OCI-LY7 (cell line): ENCODE measurements around the gene NOVA2. TPM values are rescaled to one million over a fixed set of nuclear protein-coding genes. Genes with fewer than 3 reads are reported as not detected.

Experiments
- BruUV-seq: library from RNA; stranded (reverse); fragments of 400-500 nt; replicated peaks from 2 replicates; lab custom pipeline; 2021; lab: Mats Ljungman, UMichigan
- CTCF ChIA-PET: fragments of 300-600 bp; sonication (Branson Sonifier 250); formaldehyde crosslinking; loops from one replicate; lab custom pipeline; 2022; ENCODE audit warnings: antibody characterized with exemption; ENCODE audit not compliant: unreplicated experiment; lab: Charles Lee
- POLR2A ChIA-PET: fragments of 300-600 bp; sonication (Branson Sonifier 250); formaldehyde crosslinking; loops from one replicate; lab custom pipeline; 2022; ENCODE audit warnings: antibody characterized with exemption; lab: Charles Lee
- DNase-seq: peaks from one replicate; pipeline ENCODE4 v3.0.0-alpha.2; 2015; ENCODE audit warnings: low spot score
- H2AFZ ChIP-seq: fragments of 200-600 bp; sonication (generic), shearing (Covaris generic); 2 replicates; pipeline ENCODE4 v1.6.1; 2014; ENCODE audit warnings: mild to moderate bottlenecking, antibody characterized with exemption, low read length, moderate library complexity
- H3K27ac ChIP-seq: fragments of 200-600 bp; sonication (generic); 2 replicates; pipeline ENCODE4 v1.5.1; 2014; ENCODE audit warnings: mixed run types, low read depth, mild to moderate bottlenecking, moderate library complexity, low read length, inconsistent platforms; ENCODE audit not compliant: poor library complexity, severe bottlenecking
- H3K36me3 ChIP-seq: fragments of 200-600 bp; sonication (generic); 2 replicates; pipeline ENCODE4 v1.6.1; 2014; ENCODE audit warnings: mild to moderate bottlenecking, antibody characterized with exemption, low read length, moderate library complexity, mixed read lengths; ENCODE audit not compliant: insufficient read depth
- H3K4me1 ChIP-seq: fragments of 200-600 bp; sonication (generic); 2 replicates; pipeline ENCODE4 v1.5.1; 2014; ENCODE audit warnings: mild to moderate bottlenecking, low read length; ENCODE audit not compliant: insufficient read depth, poor library complexity, severe bottlenecking
- H3K4me2 ChIP-seq: fragments of 200-600 bp; sonication (generic); 2 replicates; pipeline ENCODE4 v1.6.1; 2014; ENCODE audit warnings: mild to moderate bottlenecking, low read length
- H3K4me3 ChIP-seq: fragments of 200-600 bp; sonication (generic); 2 replicates; pipeline ENCODE4 v1.5.1; 2014; ENCODE audit warnings: mild to moderate bottlenecking, low read depth, low read length; ENCODE audit not compliant: poor library complexity, severe bottlenecking
- H3K79me2 ChIP-seq: fragments of 200-600 bp; sonication (generic); 2 replicates; pipeline ENCODE4 v1.6.1; 2016; ENCODE audit warnings: low read depth, mild to moderate bottlenecking, low read length, moderate library complexity, mixed read lengths; ENCODE audit not compliant: insufficient read depth
- H3K9me2 ChIP-seq: fragments of 200-600 bp; sonication (generic); 2 replicates; pipeline ENCODE4 v1.6.1; 2016; ENCODE audit warnings: mild to moderate bottlenecking, low read length, mixed read lengths; ENCODE audit not compliant: insufficient read depth
- H3K9me3 ChIP-seq: fragments of 200-600 bp; sonication (generic); 2 replicates; pipeline ENCODE4 v1.6.1; 2014; ENCODE audit warnings: mild to moderate bottlenecking, mixed run types, low read length, mixed read lengths
- H4K20me1 ChIP-seq: fragments of 200-600 bp; sonication (generic); 2 replicates; pipeline ENCODE4 v1.6.1; 2014; ENCODE audit warnings: mild to moderate bottlenecking, antibody characterized with exemption, low read length, moderate library complexity, mixed read lengths; ENCODE audit not compliant: insufficient read depth
- EZH2phosphoT487 ChIP-seq: fragments of 200-600 bp; sonication (generic); IDR thresholded peaks from 2 replicates; pipeline ENCODE4 v1.6.1; 2018; ENCODE audit warnings: low read depth, borderline replicate concordance, mild to moderate bottlenecking, mixed run types, antibody characterized with exemption, low read length, moderate library complexity, mixed read lengths
- intact Hi-C: fragments of 100-400 bp; cut with micrococcal nuclease; formaldehyde crosslinking; loops from one replicate; pipeline ENCODE4 v1.10.0; 2022; ENCODE audit not compliant: unreplicated experiment
- total RNA-seq, 2 experiments: library from RNA; depleted of rRNA in 1 of 2; stranded (reverse); fragments of >200 nt in 1 of 2; shearing (Covaris generic) in 1 of 2; gene quantifications; 2 replicates each; pipeline ENCODE4 v1.2.3, GENCODE V29; 2014 to 2022
- TF ChIP-seq, protein P1 (sequence below): fragments of 200-600 bp; sonication (generic); conservative IDR thresholded peaks from 2 replicates; pipeline ENCODE4 v1.5.1; 2014; ENCODE audit warnings: mild to moderate bottlenecking, antibody characterized with exemption, low read length, moderate library complexity, mixed read lengths

The NOVA2 gene
- total RNA-seq, 2 experiments from 2014 or later = 0.19 TPM; not detected in 1

DNA sequence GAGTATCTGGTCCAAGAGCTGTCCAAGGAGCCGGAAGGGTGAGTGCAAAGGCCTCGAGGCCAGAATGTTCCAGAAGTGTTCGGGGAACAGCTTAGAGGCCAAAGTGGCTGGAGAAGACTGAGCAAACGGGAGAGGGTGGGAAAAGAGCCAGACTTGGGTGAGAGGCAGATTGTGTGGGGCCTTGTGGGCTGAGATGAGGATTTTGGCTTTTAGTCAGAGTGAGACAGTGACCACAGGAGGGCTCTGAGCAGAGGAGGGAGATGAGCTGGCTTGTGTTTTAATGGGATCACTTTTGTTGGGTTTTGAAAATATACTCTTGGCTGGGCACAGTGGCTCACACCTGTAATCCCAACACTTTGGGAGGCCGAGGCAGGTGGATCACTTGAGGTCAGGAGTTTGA lies 64.7 kb downstream of the NOVA2 start:
- Histone ChIP-seq H3K4me2 (no peak overlapping the region), H3K27ac (no peak overlapping the region), H3K4me1 (no peaks in the 10 kb centered on the region), H2AFZ (no peak overlapping the region), H4K20me1 (no peaks in the 10 kb centered on the region), H3K9me2 (no peaks in the 10 kb centered on the region), H3K79me2 (no peaks in the 10 kb centered on the region), H3K9me3 (no peaks in the 10 kb centered on the region), H3K36me3 (no peaks in the 10 kb centered on the region), H3K4me3 (no peak overlapping the region)
- intact Hi-C loops = no loop called here
- no peak for DNase-seq
- TF ChIP-seq EZH2phosphoT487 = no peak
- TF ChIP-seq, protein P1, sequence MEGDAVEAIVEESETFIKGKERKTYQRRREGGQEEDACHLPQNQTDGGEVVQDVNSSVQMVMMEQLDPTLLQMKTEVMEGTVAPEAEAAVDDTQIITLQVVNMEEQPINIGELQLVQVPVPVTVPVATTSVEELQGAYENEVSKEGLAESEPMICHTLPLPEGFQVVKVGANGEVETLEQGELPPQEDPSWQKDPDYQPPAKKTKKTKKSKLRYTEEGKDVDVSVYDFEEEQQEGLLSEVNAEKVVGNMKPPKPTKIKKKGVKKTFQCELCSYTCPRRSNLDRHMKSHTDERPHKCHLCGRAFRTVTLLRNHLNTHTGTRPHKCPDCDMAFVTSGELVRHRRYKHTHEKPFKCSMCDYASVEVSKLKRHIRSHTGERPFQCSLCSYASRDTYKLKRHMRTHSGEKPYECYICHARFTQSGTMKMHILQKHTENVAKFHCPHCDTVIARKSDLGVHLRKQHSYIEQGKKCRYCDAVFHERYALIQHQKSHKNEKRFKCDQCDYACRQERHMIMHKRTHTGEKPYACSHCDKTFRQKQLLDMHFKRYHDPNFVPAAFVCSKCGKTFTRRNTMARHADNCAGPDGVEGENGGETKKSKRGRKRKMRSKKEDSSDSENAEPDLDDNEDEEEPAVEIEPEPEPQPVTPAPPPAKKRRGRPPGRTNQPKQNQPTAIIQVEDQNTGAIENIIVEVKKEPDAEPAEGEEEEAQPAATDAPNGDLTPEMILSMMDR = no peak
- CTCF ChIA-PET = no interaction called here
- BruUV-seq = no TSS peak
- POLR2A ChIA-PET = interaction anchor here (0.5 kb wide), 1 partner anchor 1666 kb away, joined by 6 read pairs; no protein-coding TSS in a partner anchor

DNA sequence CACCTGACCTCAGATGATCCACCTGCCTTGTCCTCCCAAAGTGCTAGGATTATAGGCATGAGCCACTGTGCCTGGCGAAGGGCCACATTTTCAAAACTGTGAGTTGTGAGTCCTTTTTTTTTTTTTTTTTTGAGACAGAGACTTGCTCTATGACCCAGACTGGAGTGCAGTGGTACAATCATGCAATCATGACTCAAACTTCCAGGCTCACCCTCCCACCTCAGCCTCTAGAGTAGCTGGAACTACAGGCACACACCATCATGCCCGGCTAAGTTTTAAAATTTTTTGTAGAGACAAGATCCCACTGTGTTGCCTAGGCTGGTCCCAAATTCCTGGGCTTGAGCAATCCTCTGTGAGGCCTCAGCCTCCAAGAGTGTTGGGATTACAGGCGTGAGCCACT lies 67.4 kb downstream of the NOVA2 start:
- peaks cover 6% of the 10 kb centered on the region; the same call in 1 of the 2 replicates for H3K79me2 ChIP-seq
- no peaks in the 10 kb centered on the region for H3K9me3 ChIP-seq

GRCh38 chr19:45905011-45905410 lies 68.7 kb downstream of the NOVA2 start:
- no peak overlapping the region for H3K4me3 ChIP-seq
- H2AFZ ChIP-seq = no peak overlapping the region
- H4K20me1 ChIP-seq = no peaks in the 10 kb centered on the region
- intact Hi-C loops = no loop called here
- peaks cover 18% of the 10 kb centered on the region; the same call in 1 of the 2 replicates for H3K79me2 ChIP-seq
- no peak overlapping the region for H3K4me2 ChIP-seq
- no peaks in the 10 kb centered on the region for H3K9me3 ChIP-seq
- H3K9me2 ChIP-seq = no peaks in the 10 kb centered on the region
- BruUV-seq = no TSS peak
- no peak for TF ChIP-seq EZH2phosphoT487
- TF ChIP-seq, protein P1 = no peak
- peaks cover 8% of the 10 kb centered on the region for H3K36me3 ChIP-seq
- DNase-seq = no peak
- H3K4me1 ChIP-seq = peaks cover 20% of the 10 kb centered on the region
- H3K27ac ChIP-seq = no peak overlapping the region
- ChIA-PET CTCF (no interaction called here), POLR2A (no interaction called here)

More for the DNA sequence above, 67.4 kb downstream of the NOVA2 start:
- CTCF ChIA-PET = no interaction called here
- H3K4me3 ChIP-seq = no peak overlapping the region
- no peaks in the 10 kb centered on the region for H3K9me2 ChIP-seq
- H2AFZ ChIP-seq = no peak overlapping the region
- no peak overlapping the region for H3K27ac ChIP-seq
- H4K20me1 ChIP-seq = no peaks in the 10 kb centered on the region
- TF ChIP-seq, protein P1 = no peak
- TF ChIP-seq EZH2phosphoT487 = no peak
- H3K36me3 ChIP-seq = no peaks in the 10 kb centered on the region
- no peak for DNase-seq
- POLR2A ChIA-PET = interaction anchor here (0.6 kb wide), 1 partner anchor 312 kb away, joined by 3 read pairs; no protein-coding TSS in a partner anchor
- H3K4me2 ChIP-seq = no peak overlapping the region
- intact Hi-C loops = no loop called here
- no TSS peak for BruUV-seq
- H3K4me1 ChIP-seq = peaks cover 9% of the 10 kb centered on the region
